ENCODE results near the gene AKAP6. TPM values are rescaled to one million over a fixed set of nuclear protein-coding genes. Genes with fewer than 3 reads are reported as not detected.
A peak's percentile ranks its signal among the peaks of the same experiment; 100 is the strongest.

AKAP6 gene
- total RNA-seq, 2 donors from 2014 or later: 3.6 to 9.9 TPM

- Histone ChIP-seq H3K36me3 (no peaks in the 10 kb centered on the region), H3K4me1 (replicated peaks) (no peaks in the 10 kb centered on the region), H3K27ac (no peak overlapping the region), H3K27me3 (replicated peaks; ENCODE audit: insufficient read depth) (no peaks in the 10 kb centered on the region), H3K9me3 (no peaks in the 10 kb centered on the region), H3K4me3 (no peak overlapping the region)
- 88% methylated on average over 2 of the region's 2 CpGs for WGBS
- TF ChIP-seq POLR2A (IDR thresholded peaks at IDR 0.05) (no peak), CTCF (IDR thresholded peaks at IDR 0.05) (no peak), POLR2AphosphoS5 (IDR thresholded peaks at IDR 0.05) (no peak)
- no peak for DNase-seq (ENCODE audit: low spot score)
- intact Hi-C loops (cut with DNase I): no loop called here
Observed at GRCh38 chr14:32805979-32806378, 476.9 kb downstream of the AKAP6 start.

GRCh38 chr14:32808644-32809043, 479.5 kb downstream of the AKAP6 start:
- H3K36me3 ChIP-seq: no peaks in the 10 kb centered on the region
- no peak overlapping the region for H3K27ac ChIP-seq
- DNase-seq (ENCODE audit: low spot score): peak; percentile 9
- intact Hi-C loops (cut with DNase I): no loop called here
- TF ChIP-seq POLR2AphosphoS5 (IDR thresholded peaks at IDR 0.05): no peak
- no peak for TF ChIP-seq POLR2A (IDR thresholded peaks at IDR 0.05)
- TF ChIP-seq CTCF (IDR thresholded peaks at IDR 0.05): no peak
- H3K4me3 ChIP-seq: peak overlapping the region in 1 of 2 donors; percentile 5
- no peaks in the 10 kb centered on the region for H3K4me1 ChIP-seq (replicated peaks)
- no peaks in the 10 kb centered on the region for H3K9me3 ChIP-seq
- no peaks in the 10 kb centered on the region for H3K27me3 ChIP-seq (replicated peaks; ENCODE audit: insufficient read depth)
- WGBS: 14% methylated on average over 4 of the region's 4 CpGs

- H3K27me3 ChIP-seq (replicated peaks; ENCODE audit: insufficient read depth): no peaks in the 10 kb centered on the region
- H3K4me3 ChIP-seq: peak overlapping the region in 1 of 2 donors; percentile 5
- no peaks in the 10 kb centered on the region for H3K36me3 ChIP-seq
- no peaks in the 10 kb centered on the region for H3K9me3 ChIP-seq
- H3K27ac ChIP-seq: no peak overlapping the region
- TF ChIP-seq CTCF (IDR thresholded peaks at IDR 0.05) (no peak), POLR2A (IDR thresholded peaks at IDR 0.05) (no peak), POLR2AphosphoS5 (IDR thresholded peaks at IDR 0.05) (no peak)
- no peaks in the 10 kb centered on the region for H3K4me1 ChIP-seq (replicated peaks)
- WGBS: 13% methylated on average over 2 of the region's 2 CpGs
- no peak for DNase-seq (ENCODE audit: low spot score)
- intact Hi-C loops (cut with DNase I): no loop called here
Observed at GRCh38 chr14:32809255-32809654, 480.2 kb downstream of the AKAP6 start.

GRCh38 chr14:32813401-32813800, 484.3 kb downstream of the AKAP6 start:
- H3K27ac ChIP-seq: no peak overlapping the region
- DNase-seq (ENCODE audit: low spot score): no peak
- no peaks in the 10 kb centered on the region for H3K4me1 ChIP-seq (replicated peaks)
- no peaks in the 10 kb centered on the region for H3K9me3 ChIP-seq
- TF ChIP-seq CTCF (IDR thresholded peaks at IDR 0.05) (no peak), POLR2AphosphoS5 (IDR thresholded peaks at IDR 0.05) (no peak), POLR2A (IDR thresholded peaks at IDR 0.05) (no peak)
- intact Hi-C loops (cut with DNase I): no loop called here
- WGBS: 55% methylated on average over 4 of the region's 4 CpGs
- no peak overlapping the region for H3K4me3 ChIP-seq
- no peaks in the 10 kb centered on the region for H3K36me3 ChIP-seq
- no peaks in the 10 kb centered on the region for H3K27me3 ChIP-seq (replicated peaks; ENCODE audit: insufficient read depth)

- Histone ChIP-seq H3K36me3 (no peaks in the 10 kb centered on the region), H3K4me3 (no peak overlapping the region), H3K4me1 (replicated peaks) (no peaks in the 10 kb centered on the region), H3K27me3 (replicated peaks; ENCODE audit: insufficient read depth) (no peaks in the 10 kb centered on the region), H3K27ac (no peak overlapping the region), H3K9me3 (no peaks in the 10 kb centered on the region)
- WGBS: 97% methylated on average over 1 of the region's 1 CpG
- intact Hi-C loops (cut with DNase I): no loop called here
- no peak for TF ChIP-seq POLR2A (IDR thresholded peaks at IDR 0.05)
- no peak for TF ChIP-seq POLR2AphosphoS5 (IDR thresholded peaks at IDR 0.05)
- TF ChIP-seq CTCF (IDR thresholded peaks at IDR 0.05): no peak
- no peak for DNase-seq (ENCODE audit: low spot score)
Observed at GRCh38 chr14:32814721-32815120, 485.6 kb downstream of the AKAP6 start.
